GM06990 (cell line): Measurements from ENCODE around the gene PLCL1.
"Not testable (repeated sequence)": the region's sequence is repeated elsewhere in the genome, so short reads cannot be mapped to it uniquely, and the experiment has no call there.

Experiments used
- DNase-seq: peaks from one replicate; pipeline ENCODE4 v3.0.0-alpha.2; 2011; ENCODE audit not compliant: insufficient read length; ENCODE audit errors: extremely low read depth
- H3K27me3 ChIP-seq: replicated peaks from 2 replicates; pipeline ENCODE4 v1.6.0; 2011; ENCODE audit warnings: low read length; ENCODE audit not compliant: control insufficient read depth, insufficient read depth
- H3K36me3 ChIP-seq: 2 replicates; pipeline ENCODE4 v1.5.1; 2011; ENCODE audit warnings: low read length; ENCODE audit not compliant: control insufficient read depth, insufficient read depth
- H3K4me3 ChIP-seq: replicated peaks from 2 replicates; pipeline ENCODE4 v1.5.1; 2011; ENCODE audit warnings: low read depth, mild to moderate bottlenecking, control low read depth, low read length
- CTCF ChIP-seq: IDR thresholded peaks from 2 replicates; pipeline ENCODE4 v1.5.1; 2011; ENCODE audit warnings: low read length, control low read depth, mild to moderate bottlenecking, inconsistent platforms; ENCODE audit not compliant: insufficient read depth, poor library complexity, severe bottlenecking

The PLCL1 gene

GRCh38 chr2:198016243-198016642 is 211.8 kb downstream of the PLCL1 start:
- no peak for TF ChIP-seq CTCF
- no peak for DNase-seq
- Histone ChIP-seq H3K36me3 (no peaks in the 10 kb centered on the region), H3K4me3 (no peak overlapping the region), H3K27me3 (no peaks in the 10 kb centered on the region)

GRCh38 chr2:198017068-198017467 is 212.7 kb downstream of the PLCL1 start:
- H3K4me3 ChIP-seq = no peak overlapping the region
- TF ChIP-seq CTCF = no peak
- no peaks in the 10 kb centered on the region for H3K27me3 ChIP-seq
- no peak for DNase-seq
- H3K36me3 ChIP-seq = no peaks in the 10 kb centered on the region

GRCh38 chr2:198028955-198029354 is 224.6 kb downstream of the PLCL1 start:
- no peak overlapping the region for H3K4me3 ChIP-seq
- H3K36me3 ChIP-seq = no peaks in the 10 kb centered on the region
- H3K27me3 ChIP-seq = no peaks in the 10 kb centered on the region
- TF ChIP-seq CTCF = no peak
- no peak for DNase-seq

GRCh38 chr2:198029576-198029975 is 225.2 kb downstream of the PLCL1 start:
- not testable (repeated sequence) for H3K4me3 ChIP-seq, H3K27me3 ChIP-seq, DNase-seq, H3K36me3 ChIP-seq

GRCh38 chr2:198033626-198034025 is 229.2 kb downstream of the PLCL1 start:
- Histone ChIP-seq H3K4me3 (no peak overlapping the region), H3K36me3 (no peaks in the 10 kb centered on the region), H3K27me3 (no peaks in the 10 kb centered on the region)
- TF ChIP-seq CTCF = no peak
- no peak for DNase-seq

GRCh38 chr2:198036029-198036879 is 231.9 kb downstream of the PLCL1 start:
- Histone ChIP-seq H3K36me3 (no peaks in the 10 kb centered on the region), H3K27me3 (no peaks in the 10 kb centered on the region), H3K4me3 (no peak overlapping the region)
- DNase-seq = no peak
- TF ChIP-seq CTCF = no peak
